ENCODE measurements around the gene DCAF7. TPM values are rescaled to one million over a fixed set of nuclear protein-coding genes. Genes with fewer than 3 reads are reported as not detected.

DCAF7 gene
- total RNA-seq, 2 donors from 2014 or later, result 96.0 to 114 TPM

DNA sequence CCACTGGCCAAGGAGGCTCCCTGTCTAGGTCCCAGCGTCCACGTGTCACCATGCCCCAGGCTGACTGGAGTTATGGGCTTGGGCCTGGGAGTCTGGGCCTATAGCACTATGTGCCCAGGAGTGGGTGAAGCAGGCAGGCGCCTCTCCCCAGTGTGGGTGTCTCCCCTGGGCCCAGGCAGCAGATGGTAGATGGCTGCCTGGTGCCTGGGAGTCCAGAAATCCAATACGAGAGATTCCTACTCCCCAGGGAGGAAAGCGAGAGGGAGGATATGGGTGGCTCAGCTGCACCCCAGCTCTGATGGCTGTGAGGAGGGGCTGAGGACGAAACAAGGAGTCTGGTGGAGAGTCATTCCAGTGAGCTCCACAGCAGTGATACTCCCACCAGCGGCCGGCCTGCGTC lies 22.1 kb upstream of the DCAF7 start:
- WGBS, 2 experiments (ENCODE audit: insufficient coverage in 1 of 2, insufficient read length in 1 of 2), result 90 to 91% methylated on average over 4 to 9 of the region's 9 CpGs
- no peak for DNase-seq
- peaks cover 4% of the 10 kb centered on the region for H3K4me1 ChIP-seq (ENCODE audit: control insufficient read depth, insufficient read depth, low read length)
- peaks cover 19% of the 10 kb centered on the region for H3K27me3 Mint-ChIP-seq (ENCODE audit: insufficient read depth)
- H3K9me3 Mint-ChIP-seq, result no peaks in the 10 kb centered on the region
- no peak overlapping the region for H3K27ac ChIP-seq (ENCODE audit: low read depth, low read length)
- H3K4me3 ChIP-seq (ENCODE audit: low read length), result no peak overlapping the region
- H3K36me3 Mint-ChIP-seq (ENCODE audit: low read depth), result no peaks in the 10 kb centered on the region
- peaks cover 13% of the 10 kb centered on the region for H3K4me1 Mint-ChIP-seq
- no peaks in the 10 kb centered on the region for H3K36me3 ChIP-seq (ENCODE audit: control insufficient read depth, insufficient read depth, low read length)
- H3K9ac ChIP-seq (ENCODE audit: extremely low read depth, low read length, poor library complexity, severe bottlenecking), result no peak overlapping the region
- TF ChIP-seq, protein P1, sequence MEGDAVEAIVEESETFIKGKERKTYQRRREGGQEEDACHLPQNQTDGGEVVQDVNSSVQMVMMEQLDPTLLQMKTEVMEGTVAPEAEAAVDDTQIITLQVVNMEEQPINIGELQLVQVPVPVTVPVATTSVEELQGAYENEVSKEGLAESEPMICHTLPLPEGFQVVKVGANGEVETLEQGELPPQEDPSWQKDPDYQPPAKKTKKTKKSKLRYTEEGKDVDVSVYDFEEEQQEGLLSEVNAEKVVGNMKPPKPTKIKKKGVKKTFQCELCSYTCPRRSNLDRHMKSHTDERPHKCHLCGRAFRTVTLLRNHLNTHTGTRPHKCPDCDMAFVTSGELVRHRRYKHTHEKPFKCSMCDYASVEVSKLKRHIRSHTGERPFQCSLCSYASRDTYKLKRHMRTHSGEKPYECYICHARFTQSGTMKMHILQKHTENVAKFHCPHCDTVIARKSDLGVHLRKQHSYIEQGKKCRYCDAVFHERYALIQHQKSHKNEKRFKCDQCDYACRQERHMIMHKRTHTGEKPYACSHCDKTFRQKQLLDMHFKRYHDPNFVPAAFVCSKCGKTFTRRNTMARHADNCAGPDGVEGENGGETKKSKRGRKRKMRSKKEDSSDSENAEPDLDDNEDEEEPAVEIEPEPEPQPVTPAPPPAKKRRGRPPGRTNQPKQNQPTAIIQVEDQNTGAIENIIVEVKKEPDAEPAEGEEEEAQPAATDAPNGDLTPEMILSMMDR (conservative IDR thresholded peaks at IDR 0.05), result no peak
- H3K27me3 ChIP-seq (ENCODE audit: control insufficient read depth, insufficient read depth, low read length, poor library complexity, severe bottlenecking), result peaks cover 19% of the 10 kb centered on the region
- H3K27ac Mint-ChIP-seq, result no peak overlapping the region
- no peaks in the 10 kb centered on the region for H3K9me3 ChIP-seq (ENCODE audit: control insufficient read depth, low read length)
- H3K4me3 Mint-ChIP-seq, result no peak overlapping the region

- WGBS, 2 experiments (ENCODE audit: insufficient coverage in 1 of 2, insufficient read length in 1 of 2), result 88 to 93% methylated on average over 16 to 26 of the region's 26 CpGs
- H3K4me1 Mint-ChIP-seq, result peaks cover 13% of the 10 kb centered on the region
- H3K36me3 Mint-ChIP-seq (ENCODE audit: low read depth), result no peaks in the 10 kb centered on the region
- no peak overlapping the region for H3K9ac ChIP-seq (ENCODE audit: extremely low read depth, low read length, poor library complexity, severe bottlenecking)
- H3K9me3 ChIP-seq (ENCODE audit: control insufficient read depth, low read length), result no peaks in the 10 kb centered on the region
- TF ChIP-seq, protein P1 (conservative IDR thresholded peaks at IDR 0.05), result no peak
- H3K4me3 ChIP-seq (ENCODE audit: low read length), result no peak overlapping the region
- no peak overlapping the region for H3K4me3 Mint-ChIP-seq
- H3K27ac Mint-ChIP-seq, result no peak overlapping the region
- no peaks in the 10 kb centered on the region for H3K36me3 ChIP-seq (ENCODE audit: control insufficient read depth, insufficient read depth, low read length)
- peak; percentile 66 for DNase-seq
- H3K27ac ChIP-seq (ENCODE audit: low read depth, low read length), result no peak overlapping the region
- H3K27me3 ChIP-seq (ENCODE audit: control insufficient read depth, insufficient read depth, low read length, poor library complexity, severe bottlenecking), result peaks cover 3% of the 10 kb centered on the region
- peaks cover 7% of the 10 kb centered on the region for H3K27me3 Mint-ChIP-seq (ENCODE audit: insufficient read depth)
- no peaks in the 10 kb centered on the region for H3K9me3 Mint-ChIP-seq
- H3K4me1 ChIP-seq (ENCODE audit: control insufficient read depth, insufficient read depth, low read length), result peaks cover 4% of the 10 kb centered on the region
Observed at GRCh38 chr17:63529711-63530556, 20.3 kb upstream of the DCAF7 start.

DNA sequence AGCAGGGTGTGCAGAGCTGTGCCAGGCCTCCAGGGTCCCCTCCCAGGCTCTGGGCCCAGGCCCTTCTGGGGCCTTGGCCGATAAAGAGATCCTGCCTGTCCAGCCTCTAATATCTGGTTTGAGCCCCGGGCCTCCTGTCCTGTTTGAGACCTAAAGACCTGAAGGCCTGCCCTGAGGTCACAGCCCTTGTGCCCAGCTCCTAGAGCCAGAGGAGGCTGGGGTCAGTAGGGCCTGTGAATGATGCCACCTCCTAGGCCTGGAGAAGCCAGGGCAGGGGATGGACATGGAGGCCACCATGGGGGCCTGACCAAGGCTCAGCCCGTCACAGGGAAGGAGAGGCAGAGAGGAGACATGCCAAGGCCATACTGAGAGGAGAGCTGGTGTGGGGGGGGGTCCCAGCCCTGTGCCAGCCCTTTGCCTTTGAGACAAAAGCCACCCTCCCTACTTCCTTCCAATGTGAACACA lies 19.7 kb upstream of the DCAF7 start:
- peaks cover 4% of the 10 kb centered on the region for H3K4me1 ChIP-seq (ENCODE audit: control insufficient read depth, insufficient read depth, low read length)
- Mint-ChIP-seq H3K36me3 (ENCODE audit: low read depth) (no peaks in the 10 kb centered on the region), H3K4me3 (no peak overlapping the region), H3K27ac (no peak overlapping the region), H3K9me3 (no peaks in the 10 kb centered on the region), H3K27me3 (ENCODE audit: insufficient read depth) (peaks cover 2% of the 10 kb centered on the region), H3K4me1 (peaks cover 11% of the 10 kb centered on the region)
- H3K27ac ChIP-seq (ENCODE audit: low read depth, low read length), result no peak overlapping the region
- H3K36me3 ChIP-seq (ENCODE audit: control insufficient read depth, insufficient read depth, low read length), result no peaks in the 10 kb centered on the region
- TF ChIP-seq, protein P1 (conservative IDR thresholded peaks at IDR 0.05), result no peak
- H3K4me3 ChIP-seq (ENCODE audit: low read length), result no peak overlapping the region
- no peaks in the 10 kb centered on the region for H3K9me3 ChIP-seq (ENCODE audit: control insufficient read depth, low read length)
- no peaks in the 10 kb centered on the region for H3K27me3 ChIP-seq (ENCODE audit: control insufficient read depth, insufficient read depth, low read length, poor library complexity, severe bottlenecking)
- no peak overlapping the region for H3K9ac ChIP-seq (ENCODE audit: extremely low read depth, low read length, poor library complexity, severe bottlenecking)
- DNase-seq, result no peak
- WGBS, 2 experiments (ENCODE audit: insufficient coverage in 1 of 2, insufficient read length in 1 of 2), result 84 to 100% methylated on average over 1 to 3 of the region's 3 CpGs
